Gastroesophageal sphincter (tissue), 4 donors: ENCODE measurements around the gene ABCA7. TPM values are rescaled to one million over a fixed set of nuclear protein-coding genes. Genes with fewer than 3 reads are reported as not detected.

Source experiments
- ATAC-seq: fragments of 150-250 bp; one replicate; pipeline ENCODE4 v1.9.1; 2016; ENCODE audit warnings: mild to moderate bottlenecking, moderate library complexity
- H3K27ac ChIP-seq, 4 donors: fragments of 200-600 bp; sonication (generic) in 3 of 4; 1 replicate in 3 of 4; 2 replicates in 1 of 4; pipeline ENCODE4 v1.5.1; 2016 to 2019
- H3K27me3 ChIP-seq: fragments of 200-600 bp; sonication (generic); one replicate; pipeline ENCODE4 v1.5.1; 2019
- H3K36me3 ChIP-seq, 2 donors: fragments of 200-600 bp; sonication (generic); one replicate each; pipeline ENCODE4 v1.5.1; 2019; ENCODE audit warnings: control low read depth in 1 of 2
- H3K4me1 ChIP-seq, 3 donors: fragments of 200-600 bp; sonication (generic); 1 replicate in 2 of 3; 2 replicates in 1 of 3; pipeline ENCODE4 v1.5.1; 2016 to 2019; ENCODE audit warnings: control low read depth in 2 of 3
- H3K4me3 ChIP-seq, 2 donors: fragments of 200-600 bp; sonication (generic); one replicate each; pipeline ENCODE4 v1.5.1; 2019; ENCODE audit warnings: mild to moderate bottlenecking in 1 of 2, moderate library complexity in 1 of 2
- H3K9me3 ChIP-seq, 3 donors: fragments of 200-600 bp; sonication (generic); one replicate each; pipeline ENCODE4 v1.5.1; 2017 to 2019; ENCODE audit warnings: control low read depth in 2 of 3
- CTCF ChIP-seq, 4 experiments: fragments of 200-600 bp in 2 of 4; fragments of 450-650 bp in 2 of 4; sonication (generic) in 1 of 4; IDR thresholded peaks; one replicate each; pipeline ENCODE4 v1.5.1; 2017 to 2019; ENCODE audit warnings: antibody characterized with exemption in 4 of 4, mild to moderate bottlenecking in 2 of 4, moderate library complexity in 2 of 4
- EP300 ChIP-seq: sonication (generic); formaldehyde crosslinking; IDR thresholded peaks from one replicate; pipeline ENCODE4 v1.6.1; 2017; ENCODE audit warnings: antibody characterized with exemption, mild to moderate bottlenecking
- POLR2A ChIP-seq, 2 donors: fragments of 450-650 bp; IDR thresholded peaks; one replicate each; pipeline ENCODE4 v1.6.1; 2017; ENCODE audit warnings: antibody characterized with exemption in 2 of 2, mild to moderate bottlenecking in 2 of 2, moderate library complexity in 1 of 2
- POLR2AphosphoS5 ChIP-seq: sonication (generic); formaldehyde crosslinking; IDR thresholded peaks from one replicate; pipeline ENCODE4 v1.6.1; 2017; ENCODE audit warnings: antibody characterized with exemption
- WGBS, 2 donors: methylation state at CpG; one replicate each; pipeline ENCODE4 v1.1.5; 2018; ENCODE audit warnings: low coverage in 1 of 2; 5-methylcytosine and 5-hydroxymethylcytosine counted together
- total RNA-seq, 4 donors: library from RNA; depleted of rRNA; stranded (reverse); fragments of >200 nt; gene quantifications; one replicate each; pipeline ENCODE4 v1.1.0, GENCODE V29; 2016

ABCA7 gene
- 10 to 100 TPM in 1 of 4 donors, 1 to 10 TPM in 3; 3.9 to 14.3 (median 6.4) TPM for total RNA-seq

- Histone ChIP-seq H3K36me3 (peaks cover 0 to 33% of the 10 kb centered on the region in 2 donors), H3K27ac (peak within 1 kb of the TSS in 3 of 4 donors; percentile 70 to 71 (median 71)), H3K27me3 (peaks cover 6% of the 10 kb centered on the region), H3K9me3 (no peaks in the 10 kb centered on the region), H3K4me3 (peak within 1 kb of the TSS; percentile 31 to 55), H3K4me1 (peaks cover 0 to 52% (median 20%) of the 10 kb centered on the region in 3 donors)
- TF ChIP-seq POLR2A (IDR thresholded peaks at IDR 0.05), result peak in 1 of 2 donors; percentile 6
- peak; percentile 84 for TF ChIP-seq POLR2AphosphoS5
- TF ChIP-seq EP300, result no peak
- peak in 1 of 4 experiments; percentile 11 for TF ChIP-seq CTCF (IDR thresholded peaks at IDR 0.05)
- peak; percentile 96 for ATAC-seq
- WGBS, 2 donors, result 0% methylated on average over 2 of the region's 56 CpGs; no CpG with 5 or more reads in 1 of the 2 donors
These were observed at the start of gene ABCA7 for GRCh38 chr19:1039646-1040475. Gene ABCA7 (plus strand): TSS chr19:1040107. CDS start chr19:1041362, 1,255 bp downstream.

- H3K4me3 ChIP-seq, result no peak overlapping the region
- H3K4me1 ChIP-seq, result peaks cover 0 to 21% (median under 1%) of the 10 kb centered on the region in 3 donors
- H3K27ac ChIP-seq, result peak overlapping the region in 2 of 4 donors; percentile 7 to 38
- H3K9me3 ChIP-seq, result no peaks in the 10 kb centered on the region
- ATAC-seq, result peak; percentile 12
- peaks cover 16% of the 10 kb centered on the region for H3K27me3 ChIP-seq
- TF ChIP-seq POLR2AphosphoS5 (no peak), POLR2A (IDR thresholded peaks at IDR 0.05) (no peak), CTCF (IDR thresholded peaks at IDR 0.05) (no peak), EP300 (no peak)
- peaks cover 0 to 85% of the 10 kb centered on the region in 2 donors for H3K36me3 ChIP-seq
- 0% methylated on average over 1 of the region's 27 CpGs; no CpG with 5 or more reads in 1 of the 2 donors for WGBS, 2 donors
These were observed 49.8 kb upstream of the ABCA7 start for GRCh38 chr19:990119-990571.

GRCh38 chr19:990746-991145 is 49.2 kb upstream of the ABCA7 start:
- H3K27me3 ChIP-seq, result peaks cover 22% of the 10 kb centered on the region
- H3K9me3 ChIP-seq, result no peaks in the 10 kb centered on the region
- H3K27ac ChIP-seq, result peak overlapping the region in 2 of 4 donors; percentile 7 to 38
- no CpG with 5 or more reads among the region's 23 CpGs for whole genome bisulfite sequencing, 2 donors
- no peak for TF ChIP-seq POLR2A (IDR thresholded peaks at IDR 0.05)
- TF ChIP-seq CTCF (IDR thresholded peaks at IDR 0.05), result no peak
- no peak for TF ChIP-seq EP300
- TF ChIP-seq POLR2AphosphoS5, result no peak
- peaks cover 0 to 17% (median 0%) of the 10 kb centered on the region in 3 donors for H3K4me1 ChIP-seq
- H3K36me3 ChIP-seq, result peaks cover 0 to 90% of the 10 kb centered on the region in 2 donors
- ATAC-seq, result no peak
- H3K4me3 ChIP-seq, result no peak overlapping the region

- H3K27me3 ChIP-seq, result peaks cover 28% of the 10 kb centered on the region
- ATAC-seq, result no peak
- peaks cover 0 to 22% (median 6%) of the 10 kb centered on the region in 3 donors for H3K4me1 ChIP-seq
- peak overlapping the region in 1 of 4 donors; percentile 7 for H3K27ac ChIP-seq
- TF ChIP-seq EP300 (no peak), POLR2A (IDR thresholded peaks at IDR 0.05) (no peak), CTCF (IDR thresholded peaks at IDR 0.05) (no peak), POLR2AphosphoS5 (no peak)
- WGBS, 2 donors, result no CpG with 5 or more reads among the region's 47 CpGs
- H3K4me3 ChIP-seq, result no peak overlapping the region
- peaks cover 0 to 85% of the 10 kb centered on the region in 2 donors for H3K36me3 ChIP-seq
- H3K9me3 ChIP-seq, result no peaks in the 10 kb centered on the region
These were observed 48.6 kb upstream of the ABCA7 start for GRCh38 chr19:991174-991931.
